ENCODE results near the gene FAU.

The FAU gene

DNA sequence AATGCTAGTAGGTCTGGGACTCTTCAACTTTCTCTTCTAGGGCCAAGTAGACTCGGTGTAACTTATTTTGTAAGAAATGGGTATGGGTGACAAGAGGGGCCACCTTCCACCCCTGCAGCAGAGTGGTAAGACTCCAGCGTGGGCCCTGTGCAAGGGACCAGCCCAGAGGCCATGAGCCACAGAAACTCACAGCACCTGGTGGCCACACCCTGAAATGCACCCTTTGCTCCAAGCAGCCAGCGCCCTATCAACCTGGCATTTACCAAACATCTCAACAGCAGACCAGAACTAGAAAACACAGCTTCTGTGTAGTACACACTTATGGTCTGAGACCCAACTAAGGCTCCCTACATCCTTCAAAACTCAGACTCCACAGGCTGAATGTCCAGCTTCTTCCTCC, 43.8 kb downstream of the FAU start:
- DNase-seq (ENCODE audit: low spot score), result no peak

DNA sequence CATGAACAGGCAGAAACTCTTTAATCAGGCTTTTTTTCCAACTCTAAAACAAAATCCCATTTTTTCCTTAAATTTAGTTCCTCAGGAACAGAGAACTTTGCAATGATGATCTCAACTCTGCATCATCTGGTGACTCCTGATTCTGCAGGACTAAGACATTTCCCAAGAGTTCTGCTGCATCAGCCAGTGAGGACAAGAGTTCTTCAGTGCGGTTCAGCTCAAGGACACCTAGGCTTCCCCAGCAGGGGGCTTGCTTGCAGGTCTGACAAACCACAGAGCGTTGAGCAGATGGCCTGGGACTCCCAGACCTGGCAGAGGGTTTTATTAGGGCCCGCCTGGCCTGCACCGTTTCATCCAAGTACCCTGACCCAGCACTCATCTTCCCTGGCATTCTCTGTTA, 44.5 kb downstream of the FAU start:
- no peak for DNase-seq (ENCODE audit: low spot score)

DNA sequence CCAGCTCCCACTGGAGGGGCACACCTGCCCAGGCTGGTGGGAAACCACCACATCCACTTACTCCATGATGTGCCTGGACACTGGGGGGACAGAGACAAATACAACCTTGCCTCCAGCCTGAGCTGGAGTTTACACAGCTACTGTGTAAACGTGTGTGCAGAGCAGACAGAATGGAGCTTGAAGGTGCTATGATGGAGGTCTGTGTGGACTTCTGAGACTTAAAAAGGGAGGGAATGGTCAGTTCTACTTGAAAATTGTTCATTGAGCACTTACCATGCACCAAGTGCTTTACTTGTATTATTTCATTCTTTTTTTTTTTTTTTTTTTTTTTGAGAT, 49.3 kb downstream of the FAU start:
- no peak for DNase-seq (ENCODE audit: low spot score)

DNA sequence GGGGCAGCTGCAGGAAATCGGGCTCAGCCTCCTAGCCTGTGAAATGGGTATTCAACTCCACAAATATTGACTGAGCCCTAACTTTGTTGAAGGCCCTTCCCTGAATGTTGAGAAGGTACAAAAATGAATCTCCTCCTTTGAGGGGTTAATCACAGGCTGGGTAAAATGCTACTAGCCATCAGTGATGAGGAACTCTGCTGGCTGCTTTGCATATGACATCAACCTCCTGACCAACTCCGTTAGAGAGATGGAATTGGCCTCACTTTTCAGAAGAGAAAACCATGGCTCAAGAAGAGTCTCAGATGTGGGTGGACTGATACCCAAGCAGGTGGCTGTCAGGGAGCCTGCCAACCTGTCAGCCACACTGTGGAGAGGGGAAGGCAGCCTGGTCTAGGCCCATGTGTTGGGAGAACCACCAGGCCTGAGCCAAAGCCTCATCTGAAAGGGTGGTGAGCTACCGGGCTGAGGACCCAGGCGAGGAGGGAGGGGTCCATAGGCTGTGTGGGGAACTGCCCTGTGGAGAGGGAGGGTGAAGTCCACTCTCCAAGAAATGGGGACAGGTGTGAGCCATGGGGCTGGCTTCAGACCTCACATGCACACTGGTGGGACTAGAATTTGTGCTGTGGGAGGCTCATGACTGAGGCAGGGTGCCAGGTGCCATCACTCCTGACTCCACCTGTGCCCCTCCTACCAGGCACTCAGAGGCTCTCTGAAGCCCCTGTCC, 49.9 kb downstream of the FAU start:
- DNase-seq (ENCODE audit: low spot score), result no peak
